ENCODE measurements around the gene GPR108.

DNA sequence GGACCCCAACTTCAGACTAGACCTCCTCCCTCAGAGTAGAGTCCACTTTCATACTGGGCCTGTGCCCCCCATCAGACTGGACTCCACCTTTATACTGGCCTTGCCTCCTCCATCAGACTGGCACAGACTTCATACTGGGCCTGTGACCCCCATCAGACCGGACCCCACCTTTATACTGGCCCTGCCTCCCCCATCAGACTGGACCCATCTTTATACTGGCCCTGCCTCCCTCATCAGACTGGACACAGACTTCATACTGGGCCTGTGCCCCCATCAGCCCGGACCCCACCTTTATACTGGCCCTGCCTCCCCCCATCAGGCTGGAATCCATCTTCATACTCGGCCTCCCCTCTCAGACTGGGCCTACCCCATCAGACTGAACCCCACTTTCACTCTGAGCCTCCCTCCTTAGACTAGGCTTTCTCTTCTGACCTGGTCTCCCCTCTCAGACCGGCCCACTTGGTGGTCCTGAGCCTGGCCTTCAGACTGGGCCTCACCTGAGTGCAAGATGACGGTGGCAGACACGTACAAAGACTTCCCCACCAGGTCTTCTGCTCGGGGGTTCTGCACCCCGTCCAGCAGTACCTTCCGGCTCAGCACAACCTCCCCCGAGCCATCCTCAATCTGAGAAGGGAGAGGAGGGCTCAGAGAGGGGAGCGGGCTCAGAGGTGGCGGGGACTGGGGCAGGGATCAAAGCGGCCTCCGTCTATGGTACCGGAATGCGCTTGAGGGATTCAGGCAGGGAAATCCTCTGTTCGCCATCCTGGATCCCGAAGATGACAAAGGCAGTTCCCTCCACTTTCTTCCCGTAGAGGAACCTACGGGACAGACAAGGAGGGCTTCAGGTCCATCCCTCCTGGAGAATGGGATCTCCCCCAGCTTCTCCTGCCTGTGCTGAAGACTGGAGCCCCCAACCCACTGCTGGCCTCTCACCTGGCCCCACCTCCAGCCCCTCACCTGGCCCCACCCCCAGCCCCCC, 24.4 kb downstream of the GPR108 start:
- TF ChIP-seq, protein P1, sequence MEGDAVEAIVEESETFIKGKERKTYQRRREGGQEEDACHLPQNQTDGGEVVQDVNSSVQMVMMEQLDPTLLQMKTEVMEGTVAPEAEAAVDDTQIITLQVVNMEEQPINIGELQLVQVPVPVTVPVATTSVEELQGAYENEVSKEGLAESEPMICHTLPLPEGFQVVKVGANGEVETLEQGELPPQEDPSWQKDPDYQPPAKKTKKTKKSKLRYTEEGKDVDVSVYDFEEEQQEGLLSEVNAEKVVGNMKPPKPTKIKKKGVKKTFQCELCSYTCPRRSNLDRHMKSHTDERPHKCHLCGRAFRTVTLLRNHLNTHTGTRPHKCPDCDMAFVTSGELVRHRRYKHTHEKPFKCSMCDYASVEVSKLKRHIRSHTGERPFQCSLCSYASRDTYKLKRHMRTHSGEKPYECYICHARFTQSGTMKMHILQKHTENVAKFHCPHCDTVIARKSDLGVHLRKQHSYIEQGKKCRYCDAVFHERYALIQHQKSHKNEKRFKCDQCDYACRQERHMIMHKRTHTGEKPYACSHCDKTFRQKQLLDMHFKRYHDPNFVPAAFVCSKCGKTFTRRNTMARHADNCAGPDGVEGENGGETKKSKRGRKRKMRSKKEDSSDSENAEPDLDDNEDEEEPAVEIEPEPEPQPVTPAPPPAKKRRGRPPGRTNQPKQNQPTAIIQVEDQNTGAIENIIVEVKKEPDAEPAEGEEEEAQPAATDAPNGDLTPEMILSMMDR (IDR thresholded peaks at IDR 0.05; ENCODE audit: low read depth, low read length, missing input control): no peak
- TF ChIP-seq TAF1 (conservative IDR thresholded peaks at IDR 0.05) (no peak), YY1 (IDR thresholded peaks at IDR 0.05) (no peak), GABPA (IDR thresholded peaks at IDR 0.05 in 1 of 2, conservative IDR thresholded peaks at IDR 0.05 in 1 of 2) (no peak), EGR1 (IDR thresholded peaks at IDR 0.05; ENCODE audit: low read depth in 2 of 2) (no peak), RXRA (IDR thresholded peaks at IDR 0.05) (no peak), SP1 (IDR thresholded peaks at IDR 0.05) (no peak), NR2F2 (IDR thresholded peaks at IDR 0.05) (peak; percentile 5), RAD21 (IDR thresholded peaks at IDR 0.05) (no peak), HNF4G (IDR thresholded peaks at IDR 0.05) (no peak)
- TF ChIP-seq, protein P2, sequence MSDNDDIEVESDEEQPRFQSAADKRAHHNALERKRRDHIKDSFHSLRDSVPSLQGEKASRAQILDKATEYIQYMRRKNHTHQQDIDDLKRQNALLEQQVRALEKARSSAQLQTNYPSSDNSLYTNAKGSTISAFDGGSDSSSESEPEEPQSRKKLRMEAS (IDR thresholded peaks at IDR 0.05): no peak
- TF ChIP-seq, protein P3, sequence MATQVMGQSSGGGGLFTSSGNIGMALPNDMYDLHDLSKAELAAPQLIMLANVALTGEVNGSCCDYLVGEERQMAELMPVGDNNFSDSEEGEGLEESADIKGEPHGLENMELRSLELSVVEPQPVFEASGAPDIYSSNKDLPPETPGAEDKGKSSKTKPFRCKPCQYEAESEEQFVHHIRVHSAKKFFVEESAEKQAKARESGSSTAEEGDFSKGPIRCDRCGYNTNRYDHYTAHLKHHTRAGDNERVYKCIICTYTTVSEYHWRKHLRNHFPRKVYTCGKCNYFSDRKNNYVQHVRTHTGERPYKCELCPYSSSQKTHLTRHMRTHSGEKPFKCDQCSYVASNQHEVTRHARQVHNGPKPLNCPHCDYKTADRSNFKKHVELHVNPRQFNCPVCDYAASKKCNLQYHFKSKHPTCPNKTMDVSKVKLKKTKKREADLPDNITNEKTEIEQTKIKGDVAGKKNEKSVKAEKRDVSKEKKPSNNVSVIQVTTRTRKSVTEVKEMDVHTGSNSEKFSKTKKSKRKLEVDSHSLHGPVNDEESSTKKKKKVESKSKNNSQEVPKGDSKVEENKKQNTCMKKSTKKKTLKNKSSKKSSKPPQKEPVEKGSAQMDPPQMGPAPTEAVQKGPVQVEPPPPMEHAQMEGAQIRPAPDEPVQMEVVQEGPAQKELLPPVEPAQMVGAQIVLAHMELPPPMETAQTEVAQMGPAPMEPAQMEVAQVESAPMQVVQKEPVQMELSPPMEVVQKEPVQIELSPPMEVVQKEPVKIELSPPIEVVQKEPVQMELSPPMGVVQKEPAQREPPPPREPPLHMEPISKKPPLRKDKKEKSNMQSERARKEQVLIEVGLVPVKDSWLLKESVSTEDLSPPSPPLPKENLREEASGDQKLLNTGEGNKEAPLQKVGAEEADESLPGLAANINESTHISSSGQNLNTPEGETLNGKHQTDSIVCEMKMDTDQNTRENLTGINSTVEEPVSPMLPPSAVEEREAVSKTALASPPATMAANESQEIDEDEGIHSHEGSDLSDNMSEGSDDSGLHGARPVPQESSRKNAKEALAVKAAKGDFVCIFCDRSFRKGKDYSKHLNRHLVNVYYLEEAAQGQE (IDR thresholded peaks at IDR 0.05): no peak
